ENCODE results near the gene TNRC6A. TPM values are rescaled to one million over a fixed set of nuclear protein-coding genes. Genes with fewer than 3 reads are reported as not detected.
"Not testable (repeated sequence)": the region's sequence is repeated elsewhere in the genome, so short reads cannot be mapped to it uniquely, and the experiment has no call there.

TNRC6A gene
- total and polyA plus RNA-seq, 9 of the 15 experiments (the other 6 are each of a cell fraction or from before 2014, with no cell fraction given): 3.4 to 32.1 (median 26.6) TPM

- intact Hi-C loops (cut with micrococcal nuclease): no loop called here
- POLR2A ChIA-PET: interaction anchor here (0.6 to 2.9 kb wide), 5 partner anchors 8 to 1731 kb away, joined by 3 to 17 read pairs (median 5); no protein-coding TSS in a partner anchor
- peaks cover 34% of the 10 kb centered on the region for H3K36me3 ChIP-seq (ENCODE audit: control insufficient read depth, insufficient read depth, low read length)
These were observed 19.9 kb downstream of the TNRC6A start for GRCh38 chr16:24749310-24749709.

DNA sequence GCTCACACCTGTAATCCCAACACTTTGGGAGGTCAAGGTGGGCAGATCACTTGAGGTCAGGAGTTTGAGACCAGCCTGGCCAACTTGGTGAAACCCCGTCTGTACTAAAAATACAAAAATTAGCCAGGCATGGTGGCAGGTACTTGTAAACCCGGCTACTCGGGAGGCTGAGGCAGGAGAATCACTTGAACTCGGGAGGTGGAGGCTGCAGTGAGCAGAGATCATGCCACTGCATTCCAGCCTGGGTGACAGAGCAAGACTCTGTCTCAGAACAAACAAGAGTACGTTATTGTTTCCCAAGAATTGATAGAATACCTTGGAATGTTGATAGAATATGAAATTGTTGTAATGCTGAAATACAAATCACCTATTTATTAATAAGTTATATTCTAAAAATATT is 20.4 kb downstream of the TNRC6A start:
- H3K79me2 ChIP-seq (ENCODE audit: control insufficient read depth, insufficient read depth, low read length): peaks cover 91% of the 10 kb centered on the region
- H3K9me3 ChIP-seq (replicated peaks; ENCODE audit: control insufficient read depth, insufficient read depth, low read depth, low read length); H3K9me1 ChIP-seq (ENCODE audit: control insufficient read depth, insufficient read depth, low read length); ATAC-seq; intact Hi-C loops (cut with micrococcal nuclease); BruUV-seq (replicated peaks); H2AFZ ChIP-seq (ENCODE audit: low read depth, low read length); in situ Hi-C loops (cut with MboI); FAIRE-seq; H3K4me3 ChIP-seq; H3K4me2 ChIP-seq (ENCODE audit: insufficient read depth, low read length); H3K27me3 ChIP-seq (ENCODE audit: control insufficient read depth in 2 of 2, insufficient read depth in 2 of 2, low read length in 2 of 2); H3K9ac ChIP-seq (ENCODE audit: insufficient read depth in 1 of 2, low read depth in 2 of 2, low read length in 2 of 2); CTCF ChIA-PET (ENCODE audit: low intra/inter-chr PET ratio); DNase-seq (ENCODE audit: extremely low read depth in 1 of 4, low spot score in 3 of 4); H3K27ac ChIP-seq (ENCODE audit: extremely low read depth, low read depth, low read length): not testable (repeated sequence)
- 98% methylated on average over 4 of the region's 5 CpGs for WGBS (ENCODE audit: insufficient coverage, low coverage, missing lambda C conversion rate)
- peaks cover 29% of the 10 kb centered on the region for H4K20me1 ChIP-seq (replicated peaks; ENCODE audit: control insufficient read depth, insufficient read depth, low read length)
- peaks cover 33% of the 10 kb centered on the region for H3K36me3 ChIP-seq (ENCODE audit: control insufficient read depth, insufficient read depth, low read length)
- peaks cover 7 to 33% of the 10 kb centered on the region in 2 experiments; a peak in 3 of 5 replicates for H3K4me1 ChIP-seq (replicated peaks in 1 of 2; ENCODE audit: control insufficient read depth in 2 of 2, insufficient read depth in 2 of 2, low read length in 2 of 2)
- POLR2A ChIA-PET: interaction anchor here (0.6 to 2.9 kb wide), 4 partner anchors 8 to 1732 kb away, joined by 3 to 17 read pairs (median 6); no protein-coding TSS in a partner anchor

More at GRCh38 chr16:24749310-24749709, 19.9 kb downstream of the TNRC6A start:
- Histone ChIP-seq H4K20me1 (replicated peaks; ENCODE audit: control insufficient read depth, insufficient read depth, low read length) (peaks cover 29% of the 10 kb centered on the region), H3K4me2 (ENCODE audit: insufficient read depth, low read length) (no peak overlapping the region), H3K4me3 (no peak overlapping the region), H3K79me2 (ENCODE audit: control insufficient read depth, insufficient read depth, low read length) (peaks cover 91% of the 10 kb centered on the region), H3K27ac (ENCODE audit: extremely low read depth, low read depth, low read length) (no peak overlapping the region), H3K4me1 (replicated peaks in 1 of 2; ENCODE audit: control insufficient read depth in 2 of 2, insufficient read depth in 2 of 2, low read length in 2 of 2) (peaks cover 7 to 37% of the 10 kb centered on the region in 2 experiments; a peak in 3 of 5 replicates), H3K9me3 (replicated peaks; ENCODE audit: control insufficient read depth, insufficient read depth, low read depth, low read length) (no peaks in the 10 kb centered on the region), H3K9me1 (ENCODE audit: control insufficient read depth, insufficient read depth, low read length) (no peaks in the 10 kb centered on the region), H2AFZ (ENCODE audit: low read depth, low read length) (no peak overlapping the region), H3K27me3 (ENCODE audit: control insufficient read depth in 2 of 2, insufficient read depth in 2 of 2, low read length in 2 of 2) (no peaks in the 10 kb centered on the region), H3K9ac (ENCODE audit: insufficient read depth in 1 of 2, low read depth in 2 of 2, low read length in 2 of 2) (no peak overlapping the region)
- in situ Hi-C loops (cut with MboI): no loop called here
- no peak for TF ChIP-seq FOXJ3 (CRISPR knock-in tag; IDR thresholded peaks at IDR 0.05)
- TF ChIP-seq SNIP1 (IDR thresholded peaks at IDR 0.05; ENCODE audit: low read depth): no peak
- TF ChIP-seq ZNF551 (CRISPR knock-in tag; IDR thresholded peaks at IDR 0.05): no peak
- CTCF ChIA-PET (ENCODE audit: low intra/inter-chr PET ratio): no interaction called here
- FAIRE-seq (no peak), ATAC-seq (no peak), DNase-seq (ENCODE audit: extremely low read depth in 1 of 4, low spot score in 3 of 4) (no peak)
- no TSS peak for BruUV-seq (replicated peaks)
